Activated naive CD4-positive, alpha-beta T cell treated with anti-CD3 and anti-CD28 coated beads, Interleukin-2, amount 50 U/mL, for 16 hours (primary cell): Measurements from ENCODE around the gene SIDT2.
A peak's percentile ranks its signal among the peaks of the same experiment; 100 is the strongest.
"Not testable (repeated sequence)": the region's sequence is repeated elsewhere in the genome, so short reads cannot be mapped to it uniquely, and the experiment has no call there.

Source experiments
- DNase-seq: peaks from one replicate; pipeline ENCODE4 v3.0.0-alpha.2; 2020

SIDT2 gene

GRCh38 chr11:117172724-117173421, 5.7 kb upstream of the SIDT2 start:
- DNase-seq: no peak

- no peak for DNase-seq
Measured at GRCh38 chr11:117175104-117175503, 3.4 kb upstream of the SIDT2 start.

- no peak for DNase-seq
Measured at GRCh38 chr11:117175781-117176180, 2.8 kb upstream of the SIDT2 start.

- no peak for DNase-seq
Measured at GRCh38 chr11:117176186-117176585, 2.4 kb upstream of the SIDT2 start.

- DNase-seq: no peak
Measured at GRCh38 chr11:117177534-117178209, 871 bp upstream of the SIDT2 start.

GRCh38 chr11:117179048-117179999, 781 bp downstream of the SIDT2 start:
- DNase-seq: peak; percentile 46

- DNase-seq: no peak
Measured at GRCh38 chr11:117180020-117180419, 1.5 kb downstream of the SIDT2 start.

GRCh38 chr11:117180661-117181585, 2.4 kb downstream of the SIDT2 start:
- peak; percentile 59 for DNase-seq

- no peak for DNase-seq
Measured at GRCh38 chr11:117181586-117182550, 3.3 kb downstream of the SIDT2 start.

- no peak for DNase-seq
Measured at GRCh38 chr11:117182551-117182935, 4.0 kb downstream of the SIDT2 start.

- DNase-seq: not testable (repeated sequence)
Measured at GRCh38 chr11:117183178-117183577, 4.6 kb downstream of the SIDT2 start.

GRCh38 chr11:117183724-117184349, 5.3 kb downstream of the SIDT2 start:
- no peak for DNase-seq

- DNase-seq: no peak
Measured at GRCh38 chr11:117185736-117186430, 7.3 kb downstream of the SIDT2 start.

- DNase-seq: no peak
Measured at GRCh38 chr11:117186431-117186761, 7.9 kb downstream of the SIDT2 start.

GRCh38 chr11:117187007-117187406, 8.5 kb downstream of the SIDT2 start:
- DNase-seq: no peak

GRCh38 chr11:117187428-117187798, 8.9 kb downstream of the SIDT2 start:
- DNase-seq: no peak

GRCh38 chr11:117187799-117188481, 9.4 kb downstream of the SIDT2 start:
- no peak for DNase-seq

- DNase-seq: no peak
Measured at GRCh38 chr11:117188620-117189081, 10.1 kb downstream of the SIDT2 start.

- DNase-seq: no peak
Measured at GRCh38 chr11:117189191-117189940, 10.8 kb downstream of the SIDT2 start.
